ENCODE results near the gene RAX.

The RAX gene

DNA sequence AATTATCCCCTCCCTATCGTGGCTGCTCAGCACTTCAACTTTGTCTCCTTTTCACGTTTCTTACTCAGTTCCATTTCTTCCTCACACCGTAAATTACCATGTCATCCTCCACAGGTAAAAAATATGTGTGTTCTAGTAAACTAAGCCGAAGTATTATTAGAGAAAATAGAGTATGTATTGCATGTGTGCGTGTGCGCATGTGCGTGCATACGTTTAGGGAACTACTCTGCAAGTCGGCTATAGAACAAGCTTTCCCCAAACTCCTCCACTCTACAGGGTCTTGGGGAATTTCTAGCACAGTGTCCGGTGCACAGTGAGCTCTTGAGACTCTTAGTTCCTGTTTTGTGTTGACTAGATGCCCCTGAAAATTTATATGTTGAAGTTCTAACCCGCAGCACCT is 9.1 kb upstream of the RAX start:
- no peak for TF ChIP-seq ZNF274 (IDR thresholded peaks at IDR 0.05; ENCODE audit: low read depth, low read length)

DNA sequence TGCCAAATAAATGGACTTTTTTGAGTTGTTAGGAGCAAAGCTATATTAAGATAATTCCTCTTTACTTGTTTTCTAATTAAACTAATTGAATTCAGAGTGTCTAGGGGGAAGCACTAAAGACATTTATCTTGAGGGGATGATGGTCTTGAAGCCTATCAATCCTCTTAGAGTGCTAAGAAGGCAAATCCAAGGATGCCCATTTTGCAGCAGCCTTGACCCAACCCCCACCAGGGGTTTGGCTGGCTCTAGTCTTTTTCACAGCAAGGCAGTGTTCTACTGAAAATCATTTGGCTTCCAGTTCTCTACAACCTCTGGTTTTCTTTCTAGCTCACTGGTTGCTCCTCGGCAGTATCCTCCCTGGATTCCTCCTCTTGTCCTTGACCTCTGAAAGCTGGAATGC is 6.5 kb upstream of the RAX start:
- no peak for TF ChIP-seq ZNF274 (IDR thresholded peaks at IDR 0.05; ENCODE audit: low read depth, low read length)
- H3K4me3 ChIP-seq (ENCODE audit: low read length): no peak overlapping the region

More for the DNA sequence above, 9.1 kb upstream of the RAX start:
- no peak overlapping the region for H3K4me3 ChIP-seq (ENCODE audit: low read length)

DNA sequence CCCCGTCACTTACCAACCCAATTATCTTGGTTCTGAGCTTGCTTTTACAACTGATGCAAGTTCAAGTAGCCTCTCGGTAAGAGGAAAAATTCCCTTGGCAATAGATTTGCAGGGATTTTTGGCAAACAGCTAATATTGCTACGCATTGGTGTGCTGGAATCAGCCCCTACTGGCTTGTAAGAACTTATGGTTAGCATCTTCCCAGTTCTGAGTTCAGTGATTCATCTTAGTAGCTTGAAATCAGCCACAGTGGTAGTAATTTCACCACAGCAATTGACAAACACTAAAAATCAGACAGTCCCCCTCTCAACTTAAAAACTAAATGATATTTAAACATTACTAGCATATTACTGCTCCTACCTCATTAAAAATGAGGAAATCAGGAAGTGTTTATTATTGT is 5.9 kb upstream of the RAX start:
- TF ChIP-seq ZNF274 (IDR thresholded peaks at IDR 0.05; ENCODE audit: low read depth, low read length): no peak
- H3K4me3 ChIP-seq (ENCODE audit: low read length): no peak overlapping the region

DNA sequence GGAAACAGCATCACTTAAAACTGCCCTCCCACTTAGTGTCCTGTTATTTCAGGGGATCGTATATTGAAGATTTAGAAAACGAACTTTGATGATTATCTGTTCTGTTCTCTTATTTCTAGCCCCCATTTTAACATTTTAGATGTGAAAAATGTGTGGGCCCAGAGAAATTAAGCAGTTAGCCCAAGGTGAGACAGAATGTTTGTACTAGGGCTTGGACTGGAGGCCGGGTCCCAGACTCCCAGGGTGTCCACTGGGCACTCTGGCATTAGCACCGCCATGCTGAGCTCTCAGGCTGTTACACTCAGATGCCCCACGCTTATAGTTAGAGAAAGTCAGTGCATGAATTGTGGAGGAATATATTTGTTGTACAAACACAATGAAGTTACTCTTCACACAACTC is 5.5 kb upstream of the RAX start:
- no peak for TF ChIP-seq ZNF274 (IDR thresholded peaks at IDR 0.05; ENCODE audit: low read depth, low read length)
- no peak overlapping the region for H3K4me3 ChIP-seq (ENCODE audit: low read length)

DNA sequence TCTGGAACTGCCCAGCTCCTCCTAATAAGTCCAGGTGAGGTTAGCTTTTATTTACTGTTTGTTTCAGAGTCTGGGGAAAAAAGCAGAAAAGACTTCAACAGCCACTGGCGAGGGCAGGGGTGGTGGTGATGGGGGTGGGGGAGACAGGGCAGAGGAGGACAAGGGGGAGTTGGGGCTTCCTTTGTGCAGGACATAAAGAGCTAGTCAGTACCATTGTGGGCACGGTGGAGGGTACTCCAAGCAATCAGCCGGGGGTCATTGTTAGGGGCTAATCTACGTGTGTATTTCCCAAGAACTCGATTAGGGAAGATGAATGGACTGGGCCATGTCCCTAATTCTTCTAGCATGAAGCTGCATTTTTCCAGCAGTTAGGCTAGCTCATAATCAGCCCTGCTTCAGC is 2.8 kb upstream of the RAX start:
- H3K4me3 ChIP-seq (ENCODE audit: low read length): no peak overlapping the region
- TF ChIP-seq ZNF274 (IDR thresholded peaks at IDR 0.05; ENCODE audit: low read depth, low read length): no peak

DNA sequence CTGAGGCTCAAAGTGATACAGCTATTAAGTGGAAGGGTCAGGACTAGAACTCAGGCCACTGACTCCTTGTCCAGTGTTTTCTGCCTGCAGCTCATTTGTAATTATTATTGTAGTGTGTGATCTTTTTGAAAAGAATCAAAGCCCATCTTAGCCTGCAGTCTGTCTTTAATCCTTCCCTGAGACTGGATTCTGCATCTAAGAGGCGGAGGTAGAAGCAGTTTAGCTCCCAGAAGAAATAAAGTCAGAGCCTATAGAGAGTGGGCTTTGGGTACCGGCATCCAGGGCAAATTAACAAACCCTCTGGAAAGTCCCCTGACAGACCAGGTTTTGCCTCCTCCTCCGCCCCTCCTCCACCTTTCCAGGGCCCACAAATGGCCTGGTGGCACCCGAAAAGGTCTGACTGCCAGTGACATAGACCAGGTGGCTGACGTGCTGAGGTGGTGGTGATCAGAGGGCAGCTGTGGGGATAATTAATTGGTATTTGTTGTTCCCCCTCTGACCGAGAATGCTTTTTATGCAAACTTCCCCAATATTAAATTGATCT is 2.2 kb upstream of the RAX start:
- no peak overlapping the region for H3K4me3 ChIP-seq (ENCODE audit: low read length)
- TF ChIP-seq ZNF274 (IDR thresholded peaks at IDR 0.05; ENCODE audit: low read depth, low read length): no peak

DNA sequence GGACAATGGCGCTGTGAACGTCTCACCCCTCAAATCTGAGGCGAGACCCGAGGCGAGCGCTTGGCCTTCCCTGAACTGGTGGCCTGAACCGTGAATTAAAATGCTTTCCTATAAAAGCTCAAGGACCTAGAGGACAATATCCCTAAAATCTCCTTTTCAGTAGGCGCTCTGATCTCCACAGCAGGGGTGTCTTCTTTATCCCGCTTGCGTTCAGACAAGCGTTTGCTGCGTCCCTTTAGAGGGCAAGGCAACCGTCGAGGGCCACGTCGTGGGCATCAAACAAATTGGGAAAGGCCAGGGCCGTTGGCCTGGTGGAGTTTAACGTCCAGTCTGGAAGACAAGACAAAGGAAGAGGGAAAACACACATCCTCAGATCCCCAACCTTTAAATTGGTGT is 1.3 kb upstream of the RAX start:
- no peak for TF ChIP-seq ZNF274 (IDR thresholded peaks at IDR 0.05; ENCODE audit: low read depth, low read length)
- no peak overlapping the region for H3K4me3 ChIP-seq (ENCODE audit: low read length)

DNA sequence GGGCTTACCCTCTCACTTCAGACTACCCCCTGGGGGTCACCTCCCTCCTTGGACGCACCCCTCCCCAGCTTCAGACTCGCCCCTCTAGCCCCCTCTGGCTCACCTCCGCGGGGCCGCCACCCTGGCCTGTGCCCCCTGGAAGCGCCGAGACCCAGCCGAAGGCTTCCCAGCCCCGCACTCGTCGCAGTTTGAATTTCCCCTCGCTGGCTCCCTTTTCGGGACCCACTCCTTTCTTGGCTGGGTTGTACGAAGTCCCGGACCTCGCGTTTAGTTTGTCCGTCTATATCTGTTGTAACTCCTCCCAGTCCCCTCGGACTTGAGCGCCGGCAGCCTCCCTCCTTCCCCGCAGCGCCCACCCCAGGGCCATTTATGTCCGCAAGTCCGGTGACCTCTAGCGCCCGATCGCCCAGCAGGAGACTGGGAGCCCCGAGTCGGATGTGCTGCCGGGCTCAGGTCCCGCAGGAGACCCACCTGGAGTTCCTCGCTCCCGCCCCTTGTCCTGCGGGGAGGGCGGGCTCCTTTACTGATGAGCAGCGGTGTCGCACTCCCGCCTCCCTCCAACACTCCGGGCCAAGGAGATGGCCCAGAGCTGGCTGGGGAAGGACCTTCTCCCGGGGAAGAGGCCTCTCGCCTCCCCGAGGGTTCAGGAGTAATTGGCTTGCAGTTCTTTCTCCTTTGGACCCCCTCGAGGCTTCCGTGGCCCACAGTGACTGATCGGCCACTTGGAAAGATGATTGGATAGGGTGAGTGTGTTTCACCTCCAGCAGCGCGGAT is 692 bp upstream of the RAX start:
- TF ChIP-seq ZNF274 (IDR thresholded peaks at IDR 0.05; ENCODE audit: low read depth, low read length): no peak
- no peak overlapping the region for H3K4me3 ChIP-seq (ENCODE audit: low read length)

DNA sequence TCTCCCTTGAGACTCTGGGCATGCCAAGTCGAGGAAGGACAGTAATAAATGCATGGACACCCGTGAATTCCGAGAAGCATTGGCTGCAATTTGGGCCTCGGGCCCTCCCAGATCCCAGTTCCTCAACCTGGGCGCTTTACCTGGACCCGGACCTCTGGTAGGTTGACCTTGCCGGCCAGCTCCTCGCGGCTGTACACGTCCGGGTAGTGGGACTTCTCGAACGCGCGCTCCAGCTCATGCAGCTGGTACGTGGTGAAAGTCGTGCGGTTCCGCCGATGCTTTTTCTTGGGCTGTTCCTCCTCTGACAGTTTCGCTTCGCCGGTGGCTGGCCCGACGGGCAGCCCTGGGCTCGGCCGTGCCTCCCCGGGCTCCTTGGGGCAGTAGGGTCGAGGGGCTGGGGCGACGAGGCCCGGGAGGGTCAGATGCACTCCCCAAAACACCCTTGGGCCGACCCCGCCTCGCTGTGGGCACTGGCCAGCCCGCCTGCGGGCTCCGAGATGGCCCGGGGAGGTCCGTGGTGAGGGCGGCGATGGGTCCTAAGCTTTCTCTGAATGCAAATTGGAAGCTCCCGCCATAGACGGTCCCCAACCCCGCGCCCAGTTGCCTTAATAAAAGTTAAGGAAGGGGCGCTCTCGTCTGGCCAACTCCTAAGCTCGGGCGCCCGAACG is 899 bp downstream of the RAX start:
- TF ChIP-seq ZNF274 (IDR thresholded peaks at IDR 0.05; ENCODE audit: low read depth, low read length): no peak
- H3K4me3 ChIP-seq (ENCODE audit: low read length): no peak overlapping the region

DNA sequence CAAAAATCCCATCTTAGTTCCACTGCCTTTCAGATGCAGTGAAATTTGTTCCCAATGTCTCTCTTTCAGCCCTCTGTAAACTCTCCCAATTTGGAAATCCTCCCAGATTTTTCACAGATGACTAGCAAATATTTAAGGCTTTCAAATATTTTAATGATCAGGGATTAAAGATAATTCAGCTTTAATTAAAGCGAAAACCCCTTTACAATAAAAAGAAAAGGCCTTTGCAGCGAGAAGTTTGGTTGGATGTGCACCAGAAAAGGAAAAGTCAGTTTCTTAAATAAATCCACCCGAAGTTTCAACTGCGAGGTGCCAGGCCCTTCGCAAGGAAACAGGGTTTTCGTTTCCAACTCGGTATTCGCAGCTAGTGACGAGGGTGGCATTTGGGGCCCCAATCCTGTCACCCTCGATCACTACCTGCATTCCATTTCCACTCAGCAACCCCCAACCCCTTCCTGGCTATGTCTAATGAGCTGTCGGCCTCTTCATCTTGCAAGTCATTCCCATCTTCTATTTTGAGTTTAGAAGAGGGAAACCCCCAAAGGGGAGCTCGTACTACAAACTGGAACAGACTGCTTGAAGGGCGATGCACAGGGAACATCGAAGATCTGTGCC is 1.5 kb downstream of the RAX start:
- H3K4me3 ChIP-seq (ENCODE audit: low read length): no peak overlapping the region
- no peak for TF ChIP-seq ZNF274 (IDR thresholded peaks at IDR 0.05; ENCODE audit: low read depth, low read length)

DNA sequence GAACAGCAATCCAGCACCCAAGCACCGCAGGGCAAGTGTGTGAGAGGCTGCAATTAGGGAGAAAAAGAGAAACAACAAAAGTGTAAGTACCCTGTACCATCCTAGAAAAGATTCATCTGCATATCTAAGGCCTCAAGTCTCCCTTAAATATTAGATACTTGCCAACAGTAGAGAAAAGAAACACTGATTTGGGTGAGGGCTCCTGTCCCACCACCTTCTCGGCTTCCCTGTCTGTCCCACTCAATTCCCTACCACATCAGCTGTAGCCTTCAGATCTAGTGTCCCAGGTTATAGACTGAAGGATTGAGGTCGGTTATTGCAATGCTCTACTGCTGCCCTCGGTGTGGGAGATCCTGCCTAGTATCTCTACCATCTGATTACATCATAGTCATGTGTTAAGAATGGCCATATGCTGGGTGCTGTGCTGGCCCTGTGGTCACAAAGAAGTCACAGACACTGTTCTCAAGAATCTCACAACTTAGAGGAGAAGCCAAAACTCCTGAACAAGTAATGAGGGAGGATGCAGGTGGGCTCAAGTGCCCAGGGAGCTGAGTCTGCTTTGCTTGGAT is 2.5 kb downstream of the RAX start:
- TF ChIP-seq ZNF274 (IDR thresholded peaks at IDR 0.05; ENCODE audit: low read depth, low read length): no peak
- no peak overlapping the region for H3K4me3 ChIP-seq (ENCODE audit: low read length)

DNA sequence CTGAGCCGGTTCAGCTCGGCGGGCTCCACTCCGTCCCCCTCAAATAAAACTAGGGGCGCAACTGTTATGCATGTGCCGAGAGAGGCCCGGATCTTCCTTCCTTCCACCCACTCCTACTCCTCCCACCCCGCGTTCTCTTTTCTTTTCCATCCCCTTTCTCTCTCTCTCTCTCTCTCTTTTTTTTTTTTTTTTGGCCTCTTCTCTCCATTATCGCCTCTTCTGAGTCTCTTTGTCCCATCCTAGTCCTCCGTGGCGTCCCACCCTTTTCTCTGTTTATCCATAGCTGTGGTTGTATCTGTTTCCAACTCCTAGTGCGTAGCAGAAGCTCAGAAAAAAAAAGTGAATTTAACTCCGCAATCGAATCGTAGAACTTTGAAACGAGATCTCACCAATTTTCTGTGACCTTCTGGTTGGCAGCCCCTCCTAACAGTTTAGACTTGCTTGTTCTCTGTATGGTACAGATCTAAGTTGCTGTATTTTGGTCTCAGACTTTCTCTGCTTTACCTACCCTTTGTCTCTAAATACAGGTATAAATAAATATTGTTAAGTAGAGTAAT is 3.6 kb downstream of the RAX start:
- no peak for TF ChIP-seq ZNF274 (IDR thresholded peaks at IDR 0.05; ENCODE audit: low read depth, low read length)
- H3K4me3 ChIP-seq (ENCODE audit: low read length): no peak overlapping the region

DNA sequence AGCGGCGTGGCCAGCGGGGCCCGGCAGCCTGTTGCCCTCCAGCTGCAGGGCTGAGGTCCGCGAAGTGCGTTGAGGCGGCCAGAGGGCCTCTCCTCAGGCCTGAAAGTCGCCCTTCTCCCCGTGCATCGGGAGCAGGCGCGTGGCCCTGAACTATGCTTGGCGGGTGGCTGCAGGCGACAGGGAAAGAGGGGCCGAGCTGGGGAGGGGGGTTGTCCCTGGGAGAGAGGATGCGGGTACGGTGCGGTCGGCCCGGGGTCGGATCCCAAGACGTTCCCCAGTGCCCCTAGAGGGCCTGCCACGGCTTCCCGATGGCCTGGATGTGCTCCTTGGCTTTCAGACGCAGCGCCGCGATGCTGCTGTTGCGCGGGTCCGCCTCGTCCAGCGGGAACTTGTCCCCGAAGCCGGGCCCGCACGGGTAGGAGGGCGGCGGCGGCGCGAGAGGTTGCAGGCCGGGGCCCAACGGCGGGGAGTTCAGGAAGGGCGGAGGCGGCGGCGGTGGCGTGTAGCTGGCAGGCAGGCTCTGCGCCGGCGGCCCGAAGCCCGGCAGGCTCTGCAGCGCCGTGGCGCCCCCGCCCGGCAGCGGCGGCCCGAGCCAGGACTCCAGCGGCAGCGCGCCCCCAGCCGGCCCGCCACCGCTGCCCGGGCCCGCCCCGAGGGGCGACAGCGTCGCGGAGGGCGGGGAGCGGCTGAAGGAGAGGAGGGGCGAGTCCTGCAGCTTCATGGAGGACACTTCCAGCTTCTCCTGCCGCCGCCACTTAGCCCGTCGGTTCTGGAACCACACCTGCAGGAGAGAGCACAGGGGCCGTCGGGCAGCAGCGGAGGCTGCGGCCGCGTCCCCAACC is 4.3 kb downstream of the RAX start:
- no peak overlapping the region for H3K4me3 ChIP-seq (ENCODE audit: low read length)
- TF ChIP-seq ZNF274 (IDR thresholded peaks at IDR 0.05; ENCODE audit: low read depth, low read length): no peak
